Liver (tissue), 9 donors: Measurements from ENCODE around the gene PYROXD2. TPM values are rescaled to one million over a fixed set of nuclear protein-coding genes. Genes with fewer than 3 reads are reported as not detected.

Experiments used
- DNase-seq: peaks from one replicate; pipeline ENCODE4 v3.0.0-alpha.2; 2017; ENCODE audit warnings: low spot score
- H3K27ac ChIP-seq, 2 donors: one replicate each; pipeline ENCODE4 v1.7.0; 2013; ENCODE audit warnings: inconsistent platforms in 2 of 2, low read length in 2 of 2, control low read depth in 1 of 2, low read depth in 1 of 2, mild to moderate bottlenecking in 1 of 2
- H3K27me3 ChIP-seq, 4 donors: one replicate each; pipeline versions ENCODE4 v1.6.1 to v1.7.0; 2013; ENCODE audit warnings: low read length in 3 of 4, inconsistent platforms in 1 of 4, mild to moderate bottlenecking in 1 of 4, moderate library complexity in 1 of 4; ENCODE audit not compliant: control insufficient read depth in 4 of 4, insufficient read depth in 4 of 4
- H3K36me3 ChIP-seq, 4 donors: one replicate each; pipeline versions ENCODE4 v1.6.1 to v1.7.0; 2013; ENCODE audit warnings: low read length in 3 of 4, mild to moderate bottlenecking in 3 of 4, low read depth in 1 of 4, moderate library complexity in 1 of 4; ENCODE audit not compliant: control insufficient read depth in 4 of 4, insufficient read depth in 3 of 4
- H3K4me1 ChIP-seq, 4 donors: one replicate each; pipeline versions ENCODE4 v1.6.1 to v1.7.0; 2013; ENCODE audit warnings: low read length in 3 of 4, mild to moderate bottlenecking in 3 of 4, moderate library complexity in 1 of 4; ENCODE audit not compliant: control insufficient read depth in 4 of 4, insufficient read depth in 4 of 4
- H3K4me3 ChIP-seq, 3 donors: one replicate each; pipeline versions ENCODE4 v1.6.1 to v1.7.0; 2013; ENCODE audit warnings: low read length in 3 of 3, control low read depth in 1 of 3, low read depth in 1 of 3, mild to moderate bottlenecking in 1 of 3
- H3K9ac ChIP-seq, 2 donors: one replicate each; pipeline ENCODE4 v1.7.0; 2013; ENCODE audit warnings: low read length in 2 of 2, mild to moderate bottlenecking in 2 of 2, moderate library complexity in 2 of 2, control low read depth in 1 of 2, low read depth in 1 of 2
- H3K9me3 ChIP-seq, 4 donors: one replicate each; pipeline versions ENCODE4 v1.6.1 to v1.7.0; 2013; ENCODE audit warnings: low read length in 3 of 4; ENCODE audit not compliant: control insufficient read depth in 4 of 4
- CTCF ChIP-seq: fragments of 150-350 bp; IDR thresholded peaks from 2 replicates; pipeline ENCODE4 v1.5.1; 2017; ENCODE audit warnings: improper control_type of control experiment, low read depth, low read length; ENCODE audit not compliant: missing input control
- EGR1 ChIP-seq, 2 donors: IDR thresholded peaks; 2 replicates each; pipeline ENCODE4 v1.6.1; 2016 to 2018; ENCODE audit warnings: antibody characterized with exemption in 2 of 2, low read depth in 2 of 2
- FOXA1 ChIP-seq: IDR thresholded peaks from 2 replicates; pipeline ENCODE4 v1.6.1; 2016; ENCODE audit warnings: antibody characterized with exemption
- FOXA2 ChIP-seq: IDR thresholded peaks from 2 replicates; pipeline ENCODE4 v1.6.1; 2016; ENCODE audit warnings: antibody characterized with exemption
- GABPA ChIP-seq, 2 donors: IDR thresholded peaks in 1 of 2; conservative IDR thresholded peaks in 1 of 2; 2 replicates each; pipeline ENCODE4 v1.6.1; 2016; ENCODE audit warnings: antibody characterized with exemption in 2 of 2, mild to moderate bottlenecking in 1 of 2, moderate library complexity in 1 of 2
- HNF4A ChIP-seq, 2 donors: conservative IDR thresholded peaks; 2 replicates each; pipeline ENCODE4 v1.6.1; 2016; ENCODE audit warnings: antibody characterized with exemption in 2 of 2, mild to moderate bottlenecking in 2 of 2
- HNF4G ChIP-seq: IDR thresholded peaks from 2 replicates; pipeline ENCODE4 v1.6.1; 2016; ENCODE audit warnings: antibody characterized with exemption
- JUND ChIP-seq, 2 donors: IDR thresholded peaks; 2 replicates each; pipeline ENCODE4 v1.6.1; 2016; ENCODE audit warnings: antibody characterized with exemption in 2 of 2
- MAX ChIP-seq: IDR thresholded peaks from 2 replicates; pipeline ENCODE4 v1.6.1; 2016; ENCODE audit warnings: antibody characterized with exemption
- NR2F2 ChIP-seq: IDR thresholded peaks from 2 replicates; pipeline ENCODE4 v1.6.1; 2016; ENCODE audit warnings: antibody characterized with exemption
- RAD21 ChIP-seq, 2 donors: IDR thresholded peaks; 2 replicates each; pipeline ENCODE4 v1.6.1; 2016; ENCODE audit warnings: antibody characterized with exemption in 2 of 2, mild to moderate bottlenecking in 2 of 2
- RXRA ChIP-seq, 2 donors: IDR thresholded peaks; 2 replicates each; pipeline ENCODE4 v1.6.1; 2017 to 2018; ENCODE audit warnings: antibody characterized with exemption in 2 of 2, mild to moderate bottlenecking in 1 of 2
- SP1 ChIP-seq: IDR thresholded peaks from 2 replicates; pipeline ENCODE4 v1.6.1; 2018; ENCODE audit warnings: antibody characterized with exemption, mild to moderate bottlenecking
- TAF1 ChIP-seq: conservative IDR thresholded peaks from 2 replicates; pipeline ENCODE4 v1.6.1; 2016; ENCODE audit warnings: antibody characterized with exemption, mild to moderate bottlenecking
- YY1 ChIP-seq: IDR thresholded peaks from 2 replicates; pipeline ENCODE4 v1.6.1; 2016; ENCODE audit warnings: antibody characterized with exemption, mild to moderate bottlenecking
- WGBS: extraction: QIAGEN DNeasy Blood & Tissue Kit; methylation state at CpG from one replicate; pipeline ENCODE4 v1.1.7; 2013; 5-methylcytosine and 5-hydroxymethylcytosine counted together
- polyA plus RNA-seq, 2 donors: library from polyadenylated mRNA; stranded (reverse) in 1 of 2; unstranded in 1 of 2; fragments of 200-250 nt in 1 of 2; fragments of >200 nt in 1 of 2; fragmentation: Nextera tagmentation in 1 of 2; extraction: Ambion mirVana in 1 of 2; gene quantifications; one replicate each; pipeline versions ENCODE4 v1.2.1 to v1.2.3, GENCODE V29; 2013 to 2015
- total RNA-seq, 2 donors: library from RNA; depleted of rRNA; stranded (reverse); fragments of >200 nt; gene quantifications; one replicate each; pipeline ENCODE4 v1.2.3, GENCODE V29; 2014
- TF ChIP-seq, protein P1 (sequence below): IDR thresholded peaks from 2 replicates; pipeline ENCODE4 v1.6.1; 2016; ENCODE audit warnings: antibody characterized with exemption, mild to moderate bottlenecking
- TF ChIP-seq, protein P2 (sequence below): IDR thresholded peaks from 2 replicates; pipeline ENCODE4 v1.6.1; 2016; ENCODE audit warnings: antibody characterized with exemption
- TF ChIP-seq, protein P3 (sequence below): IDR thresholded peaks from 2 replicates; pipeline ENCODE4 v1.6.1; 2016; ENCODE audit warnings: antibody characterized with exemption
- donor health status: healthy.
- donor health status: healthy.
- donor health status: healthy.
- donor health status: healthy.
- donor health status: healthy.

The PYROXD2 gene
- total and polyA plus RNA-seq, 4 donors = 2.3 to 9.0 (median 4.5) TPM

- TF ChIP-seq FOXA1 (no peak), HNF4G (no peak)
These were observed 45.2 kb downstream of the PYROXD2 start (continued) for GRCh38 chr10:98369801-98370200.

DNA sequence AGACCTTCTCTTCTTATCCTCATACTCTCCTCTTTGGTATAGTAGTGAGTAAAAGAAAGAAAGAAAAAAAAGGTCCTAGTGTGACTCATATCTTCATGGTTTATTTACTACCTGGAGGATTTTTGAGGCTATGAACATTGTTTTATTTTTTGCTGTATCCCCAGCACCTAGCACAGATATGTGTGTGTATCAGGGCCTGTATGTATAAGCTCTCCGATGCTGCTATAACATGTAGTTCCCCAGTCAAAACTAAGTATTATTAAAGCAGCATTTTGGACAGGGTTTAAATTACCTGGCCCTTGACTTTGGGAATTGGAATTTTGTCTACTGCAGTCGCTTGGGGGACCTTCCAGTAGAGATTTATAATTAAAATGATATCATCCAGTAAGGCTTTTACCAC, 46.3 kb downstream of the PYROXD2 start:
- H3K36me3 ChIP-seq = no peaks in the 10 kb centered on the region
- no peaks in the 10 kb centered on the region for H3K4me1 ChIP-seq
- H3K27ac ChIP-seq = no peak overlapping the region
- H3K9ac ChIP-seq = no peak overlapping the region
- WGBS = 93% methylated on average over 2 of the region's 2 CpGs
- H3K9me3 ChIP-seq = no peaks in the 10 kb centered on the region
- H3K27me3 ChIP-seq = no peaks in the 10 kb centered on the region
- DNase-seq = no peak
- TF ChIP-seq GABPA (IDR thresholded peaks at IDR 0.05 in 1 of 2, conservative IDR thresholded peaks at IDR 0.05 in 1 of 2) = no peak
- TF ChIP-seq NR2F2 = no peak
- no peak for TF ChIP-seq HNF4A (conservative IDR thresholded peaks at IDR 0.05)
- TF ChIP-seq MAX = no peak
- TF ChIP-seq, protein P1, sequence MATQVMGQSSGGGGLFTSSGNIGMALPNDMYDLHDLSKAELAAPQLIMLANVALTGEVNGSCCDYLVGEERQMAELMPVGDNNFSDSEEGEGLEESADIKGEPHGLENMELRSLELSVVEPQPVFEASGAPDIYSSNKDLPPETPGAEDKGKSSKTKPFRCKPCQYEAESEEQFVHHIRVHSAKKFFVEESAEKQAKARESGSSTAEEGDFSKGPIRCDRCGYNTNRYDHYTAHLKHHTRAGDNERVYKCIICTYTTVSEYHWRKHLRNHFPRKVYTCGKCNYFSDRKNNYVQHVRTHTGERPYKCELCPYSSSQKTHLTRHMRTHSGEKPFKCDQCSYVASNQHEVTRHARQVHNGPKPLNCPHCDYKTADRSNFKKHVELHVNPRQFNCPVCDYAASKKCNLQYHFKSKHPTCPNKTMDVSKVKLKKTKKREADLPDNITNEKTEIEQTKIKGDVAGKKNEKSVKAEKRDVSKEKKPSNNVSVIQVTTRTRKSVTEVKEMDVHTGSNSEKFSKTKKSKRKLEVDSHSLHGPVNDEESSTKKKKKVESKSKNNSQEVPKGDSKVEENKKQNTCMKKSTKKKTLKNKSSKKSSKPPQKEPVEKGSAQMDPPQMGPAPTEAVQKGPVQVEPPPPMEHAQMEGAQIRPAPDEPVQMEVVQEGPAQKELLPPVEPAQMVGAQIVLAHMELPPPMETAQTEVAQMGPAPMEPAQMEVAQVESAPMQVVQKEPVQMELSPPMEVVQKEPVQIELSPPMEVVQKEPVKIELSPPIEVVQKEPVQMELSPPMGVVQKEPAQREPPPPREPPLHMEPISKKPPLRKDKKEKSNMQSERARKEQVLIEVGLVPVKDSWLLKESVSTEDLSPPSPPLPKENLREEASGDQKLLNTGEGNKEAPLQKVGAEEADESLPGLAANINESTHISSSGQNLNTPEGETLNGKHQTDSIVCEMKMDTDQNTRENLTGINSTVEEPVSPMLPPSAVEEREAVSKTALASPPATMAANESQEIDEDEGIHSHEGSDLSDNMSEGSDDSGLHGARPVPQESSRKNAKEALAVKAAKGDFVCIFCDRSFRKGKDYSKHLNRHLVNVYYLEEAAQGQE = no peak
- no peak for TF ChIP-seq FOXA1
- TF ChIP-seq TAF1 = no peak
- no peak for TF ChIP-seq CTCF
- no peak for TF ChIP-seq FOXA2
- no peak for TF ChIP-seq SP1
- TF ChIP-seq, protein P2, sequence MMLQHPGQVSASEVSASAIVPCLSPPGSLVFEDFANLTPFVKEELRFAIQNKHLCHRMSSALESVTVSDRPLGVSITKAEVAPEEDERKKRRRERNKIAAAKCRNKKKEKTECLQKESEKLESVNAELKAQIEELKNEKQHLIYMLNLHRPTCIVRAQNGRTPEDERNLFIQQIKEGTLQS = no peak
- TF ChIP-seq HNF4G = no peak
- TF ChIP-seq RAD21 (IDR thresholded peaks at IDR 0.05) = no peak
- TF ChIP-seq YY1 = no peak
- TF ChIP-seq, protein P3, sequence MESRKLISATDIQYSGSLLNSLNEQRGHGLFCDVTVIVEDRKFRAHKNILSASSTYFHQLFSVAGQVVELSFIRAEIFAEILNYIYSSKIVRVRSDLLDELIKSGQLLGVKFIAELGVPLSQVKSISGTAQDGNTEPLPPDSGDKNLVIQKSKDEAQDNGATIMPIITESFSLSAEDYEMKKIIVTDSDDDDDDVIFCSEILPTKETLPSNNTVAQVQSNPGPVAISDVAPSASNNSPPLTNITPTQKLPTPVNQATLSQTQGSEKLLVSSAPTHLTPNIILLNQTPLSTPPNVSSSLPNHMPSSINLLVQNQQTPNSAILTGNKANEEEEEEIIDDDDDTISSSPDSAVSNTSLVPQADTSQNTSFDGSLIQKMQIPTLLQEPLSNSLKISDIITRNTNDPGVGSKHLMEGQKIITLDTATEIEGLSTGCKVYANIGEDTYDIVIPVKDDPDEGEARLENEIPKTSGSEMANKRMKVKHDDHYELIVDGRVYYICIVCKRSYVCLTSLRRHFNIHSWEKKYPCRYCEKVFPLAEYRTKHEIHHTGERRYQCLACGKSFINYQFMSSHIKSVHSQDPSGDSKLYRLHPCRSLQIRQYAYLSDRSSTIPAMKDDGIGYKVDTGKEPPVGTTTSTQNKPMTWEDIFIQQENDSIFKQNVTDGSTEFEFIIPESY = no peak
- no peak for TF ChIP-seq RXRA (IDR thresholded peaks at IDR 0.05)
- no peak for TF ChIP-seq EGR1 (IDR thresholded peaks at IDR 0.05; ENCODE audit: low read depth in 2 of 2)
- no peak for TF ChIP-seq JUND (IDR thresholded peaks at IDR 0.05)
- no peak overlapping the region for H3K4me3 ChIP-seq
